Keratinocyte (primary cell): Measurements from ENCODE around the gene USP13. TPM values are rescaled to one million over a fixed set of nuclear protein-coding genes. Genes with fewer than 3 reads are reported as not detected.
A peak's percentile ranks its signal among the peaks of the same experiment; 100 is the strongest.

Experiments used
- DNase-seq: peaks from one replicate; pipeline ENCODE4 v3.0.0-alpha.2; 2011; ENCODE audit warnings: low read depth, missing footprints, low spot score
- FAIRE-seq: peaks from 2 replicates; lab custom pipeline; 2011; peaks lifted over from hg19 to GRCh38; lab: Jason Lieb, UNC
- H2AFZ ChIP-seq: 2 replicates; pipeline ENCODE4 v1.6.0; 2012; ENCODE audit warnings: low read length, control low read depth, inconsistent platforms; ENCODE audit not compliant: control insufficient read depth
- H3K27ac ChIP-seq: 2 replicates; pipeline ENCODE4 v1.5.1; 2011; ENCODE audit warnings: low read length; ENCODE audit not compliant: control insufficient read depth, insufficient read depth
- H3K27me3 ChIP-seq: 3 replicates; pipeline ENCODE4 v1.6.0; 2011; ENCODE audit warnings: low read length; ENCODE audit not compliant: control insufficient read depth, insufficient read depth; ENCODE audit errors: extremely low read depth
- H3K36me3 ChIP-seq, 2 experiments: 2 replicates in 1 of 2; 3 replicates in 1 of 2; pipeline ENCODE4 v1.5.1; 2011; ENCODE audit warnings: low read length in 2 of 2, mild to moderate bottlenecking in 1 of 2; ENCODE audit not compliant: control insufficient read depth in 2 of 2, insufficient read depth in 2 of 2; ENCODE audit errors: extremely low read depth in 1 of 2
- H3K4me1 ChIP-seq: 3 replicates; pipeline ENCODE4 v1.5.1; 2011; ENCODE audit warnings: low read length; ENCODE audit not compliant: control insufficient read depth, insufficient read depth; ENCODE audit errors: extremely low read depth
- H3K4me2 ChIP-seq: 3 replicates; pipeline ENCODE4 v1.6.0; 2011; ENCODE audit warnings: low read depth, low read length; ENCODE audit not compliant: control insufficient read depth, insufficient read depth; ENCODE audit errors: extremely low read depth
- H3K4me3 ChIP-seq, 3 experiments: fragments of 200-600 bp in 1 of 3; sonication (generic) in 1 of 3; 2 replicates in 2 of 3; 3 replicates in 1 of 3; pipeline ENCODE4 v1.5.1; 2011 to 2016; ENCODE audit warnings: low read length in 3 of 3, mild to moderate bottlenecking in 3 of 3, control low read depth in 2 of 3, inconsistent platforms in 1 of 3, low read depth in 1 of 3, mixed read lengths in 1 of 3, mixed run types in 1 of 3, moderate library complexity in 1 of 3; ENCODE audit not compliant: control insufficient read depth in 2 of 3, insufficient read depth in 2 of 3; ENCODE audit errors: extremely low read depth in 1 of 3
- H3K79me2 ChIP-seq: 2 replicates; pipeline ENCODE4 v1.6.0; 2012; ENCODE audit warnings: low read length; ENCODE audit not compliant: control insufficient read depth, insufficient read depth
- H3K9ac ChIP-seq: 3 replicates; pipeline ENCODE4 v1.6.0; 2011; ENCODE audit warnings: low read length; ENCODE audit not compliant: control insufficient read depth, insufficient read depth; ENCODE audit errors: extremely low read depth
- H3K9me1 ChIP-seq: 3 replicates; pipeline ENCODE4 v1.6.0; 2011; ENCODE audit warnings: low read length; ENCODE audit not compliant: control insufficient read depth, insufficient read depth; ENCODE audit errors: extremely low read depth
- H3K9me3 ChIP-seq: 2 replicates; pipeline ENCODE4 v1.5.1; 2012; ENCODE audit warnings: low read depth, low read length; ENCODE audit not compliant: control insufficient read depth
- H4K20me1 ChIP-seq: 3 replicates; pipeline ENCODE4 v1.6.0; 2011; ENCODE audit warnings: low read length; ENCODE audit not compliant: control insufficient read depth, insufficient read depth; ENCODE audit errors: extremely low read depth
- EZH2 ChIP-seq: IDR thresholded peaks from one replicate; pipeline ENCODE4 v1.6.1; 2012; ENCODE audit warnings: inconsistent platforms, mild to moderate bottlenecking, low read length, moderate library complexity
- dilution Hi-C: fragments of 300-500 bp; cut with MboI; formaldehyde crosslinking; loops from one replicate; pipeline ENCODE4 v1.7.0; 2020; ENCODE audit warnings: low sequenced_read_pairs; ENCODE audit not compliant: extremely low pct_ligation_motif_present
- polyA plus RNA-seq, 5 experiments: library from polyadenylated mRNA; depleted of rRNA in 3 of 5; stranded (reverse) in 3 of 5; stranded (forward) in 1 of 5; unstranded in 1 of 5; fragments of >200 nt; gene quantifications; 1 replicate in 1 of 5; 2 replicates in 3 of 5; 3 replicates in 1 of 5; pipeline versions ENCODE4 v1.2.1 to v1.2.3, GENCODE V29; 2011 to 2012; ENCODE audit warnings: missing spikeins in 2 of 5, low read depth in 1 of 5, low replicate concordance in 1 of 5
- TF ChIP-seq, protein P1 (sequence below), 3 experiments: IDR thresholded peaks in 1 of 3; conservative IDR thresholded peaks in 1 of 3; optimal IDR thresholded peaks in 1 of 3; 2 replicates in 2 of 3; 3 replicates in 1 of 3; pipeline versions ENCODE3 to v1.5.1; 2011; ENCODE audit warnings: low read length in 3 of 3, mild to moderate bottlenecking in 3 of 3, moderate library complexity in 2 of 3, control low read depth in 1 of 3, inconsistent platforms in 1 of 3; ENCODE audit not compliant: insufficient read depth in 2 of 3; ENCODE audit errors: extremely low read depth in 1 of 3

USP13 gene
- polyA plus RNA-seq, 1 donor (not counting 4 experiments of a cell fraction or from before 2014, with no cell fraction given) = 3.3 TPM

DNA sequence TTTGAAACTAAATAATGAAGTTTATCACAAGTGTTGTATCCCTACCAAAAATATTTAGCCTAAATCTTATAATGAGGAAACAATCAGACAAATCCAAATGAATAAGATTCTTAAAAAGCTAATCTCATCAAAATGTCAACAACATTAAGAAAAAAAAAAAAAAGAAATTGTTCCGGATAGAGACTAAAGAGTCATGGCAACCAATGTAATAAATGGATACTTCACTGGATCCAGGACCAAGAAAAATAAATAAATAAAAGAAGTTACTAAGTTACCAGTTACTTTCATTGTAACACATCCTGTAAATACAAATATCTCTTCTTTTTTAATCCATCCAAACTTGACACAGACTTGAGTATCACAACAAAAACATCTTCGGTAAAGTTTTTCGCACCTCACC, 49.0 kb upstream of the USP13 start:
- H3K4me1 ChIP-seq = peaks cover 3% of the 10 kb centered on the region
- H3K9me3 ChIP-seq = no peaks in the 10 kb centered on the region
- H3K9me1 ChIP-seq = no peaks in the 10 kb centered on the region
- DNase-seq = no peak
- FAIRE-seq = no peak
- H3K9ac ChIP-seq = peak overlapping the region; percentile 93
- no peaks in the 10 kb centered on the region for H3K27me3 ChIP-seq
- H4K20me1 ChIP-seq = no peaks in the 10 kb centered on the region
- H3K4me3 ChIP-seq = peak overlapping the region; percentile 86 to 98 (median 96)
- dilution Hi-C loops = no loop called here
- no peak for TF ChIP-seq EZH2
- TF ChIP-seq, protein P1, sequence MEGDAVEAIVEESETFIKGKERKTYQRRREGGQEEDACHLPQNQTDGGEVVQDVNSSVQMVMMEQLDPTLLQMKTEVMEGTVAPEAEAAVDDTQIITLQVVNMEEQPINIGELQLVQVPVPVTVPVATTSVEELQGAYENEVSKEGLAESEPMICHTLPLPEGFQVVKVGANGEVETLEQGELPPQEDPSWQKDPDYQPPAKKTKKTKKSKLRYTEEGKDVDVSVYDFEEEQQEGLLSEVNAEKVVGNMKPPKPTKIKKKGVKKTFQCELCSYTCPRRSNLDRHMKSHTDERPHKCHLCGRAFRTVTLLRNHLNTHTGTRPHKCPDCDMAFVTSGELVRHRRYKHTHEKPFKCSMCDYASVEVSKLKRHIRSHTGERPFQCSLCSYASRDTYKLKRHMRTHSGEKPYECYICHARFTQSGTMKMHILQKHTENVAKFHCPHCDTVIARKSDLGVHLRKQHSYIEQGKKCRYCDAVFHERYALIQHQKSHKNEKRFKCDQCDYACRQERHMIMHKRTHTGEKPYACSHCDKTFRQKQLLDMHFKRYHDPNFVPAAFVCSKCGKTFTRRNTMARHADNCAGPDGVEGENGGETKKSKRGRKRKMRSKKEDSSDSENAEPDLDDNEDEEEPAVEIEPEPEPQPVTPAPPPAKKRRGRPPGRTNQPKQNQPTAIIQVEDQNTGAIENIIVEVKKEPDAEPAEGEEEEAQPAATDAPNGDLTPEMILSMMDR (optimal IDR thresholded peaks at IDR 0.05 in 1 of 3, IDR thresholded peaks at IDR 0.05 in 1 of 3, conservative IDR thresholded peaks at IDR 0.05 in 1 of 3; ENCODE audit: extremely low read depth in 1 of 3, insufficient read depth in 2 of 3, low read length in 3 of 3) = no peak
- peak overlapping the region; percentile 100 for H2AFZ ChIP-seq
- H3K27ac ChIP-seq = peak overlapping the region; percentile 97
- peaks cover 65% of the 10 kb centered on the region for H3K79me2 ChIP-seq
- H3K4me2 ChIP-seq = peak overlapping the region; percentile 74
- H3K36me3 ChIP-seq = peaks cover 4 to 22% of the 10 kb centered on the region in 2 experiments

DNA sequence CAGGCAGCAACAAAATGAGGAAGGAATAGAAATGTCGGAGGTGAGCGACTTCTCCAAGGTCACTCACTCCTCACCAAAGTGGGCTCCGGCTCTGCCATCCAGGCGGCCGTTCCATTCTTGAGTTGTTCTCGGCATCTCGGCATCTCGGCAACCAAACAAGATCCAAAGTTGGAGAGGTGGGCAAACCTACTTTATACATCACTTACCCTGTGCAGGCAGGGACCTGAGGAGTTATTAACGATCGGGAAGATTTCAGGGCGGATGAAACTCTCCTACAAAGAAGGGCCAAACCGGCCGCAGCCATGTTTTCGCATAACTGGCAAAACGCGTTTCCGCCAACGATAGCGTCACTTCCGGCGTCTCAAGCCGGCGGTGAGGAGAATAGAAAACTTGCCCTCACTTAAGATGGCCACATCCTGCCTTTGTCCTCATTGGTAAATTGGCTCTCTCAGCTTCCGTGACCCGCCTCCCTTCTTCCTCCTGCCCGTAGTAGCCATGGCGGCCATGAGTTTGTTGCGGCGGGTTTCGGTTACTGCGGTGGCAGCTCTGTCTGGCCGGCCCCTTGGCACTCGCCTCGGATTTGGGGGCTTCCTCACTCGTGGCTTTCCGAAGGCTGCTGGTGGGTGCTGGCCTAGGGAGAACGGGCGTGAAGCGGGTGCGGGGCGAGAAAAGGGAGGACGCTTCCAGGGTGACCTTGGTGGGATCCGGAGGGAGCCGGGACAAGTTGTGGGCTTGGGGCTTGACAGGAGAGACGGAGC, 48.3 kb upstream of the USP13 start, which contains the start of the genes MRPL47 and NDUFB5:
TSS of gene MRPL47 (minus strand) at position 318 of the 758 bp plus-strand sequence. CDS start at position 304, 14 bp downstream.
TSS of gene NDUFB5 (plus strand) at position 474 of the 758 bp plus-strand sequence. CDS start at position 496, 22 bp downstream.
- peaks cover 69% of the 10 kb centered on the region for H3K79me2 ChIP-seq

More for the DNA sequence above, 48.3 kb upstream of the USP13 start, which contains the start of the genes MRPL47 and NDUFB5:
- H3K4me1 ChIP-seq = peaks cover 3% of the 10 kb centered on the region
- H3K9me3 ChIP-seq = no peaks in the 10 kb centered on the region
- peak within 1 kb of the TSS; percentile 100 for H2AFZ ChIP-seq
- TF ChIP-seq EZH2 = no peak
- TF ChIP-seq, protein P1 (optimal IDR thresholded peaks at IDR 0.05 in 1 of 3, IDR thresholded peaks at IDR 0.05 in 1 of 3, conservative IDR thresholded peaks at IDR 0.05 in 1 of 3; ENCODE audit: extremely low read depth in 1 of 3, insufficient read depth in 2 of 3, low read length in 3 of 3) = no peak
- H3K4me2 ChIP-seq = peak within 1 kb of the TSS; percentile 91
- DNase-seq = peak; percentile 48
- no peaks in the 10 kb centered on the region for H4K20me1 ChIP-seq
- H3K4me3 ChIP-seq = peak within 1 kb of the TSS; percentile 86 to 98 (median 96)
- peak within 1 kb of the TSS; percentile 93 for H3K9ac ChIP-seq
- peaks cover 4 to 23% of the 10 kb centered on the region in 2 experiments for H3K36me3 ChIP-seq
- FAIRE-seq = peak; percentile 83
- dilution Hi-C loops = no loop called here
- H3K27me3 ChIP-seq = no peaks in the 10 kb centered on the region
- no peaks in the 10 kb centered on the region for H3K9me1 ChIP-seq
- peak within 1 kb of the TSS; percentile 97 for H3K27ac ChIP-seq
